NCI-H69 (cell line): ENCODE measurements around the gene ZNF442.
"Not testable (repeated sequence)": the region's sequence is repeated elsewhere in the genome, so short reads cannot be mapped to it uniquely, and the experiment has no call there.

Source experiments
- DNase-seq: peaks from one replicate; lab custom pipeline; 2025; lab: John Stamatoyannopoulos, UW

Gene ZNF442

DNA sequence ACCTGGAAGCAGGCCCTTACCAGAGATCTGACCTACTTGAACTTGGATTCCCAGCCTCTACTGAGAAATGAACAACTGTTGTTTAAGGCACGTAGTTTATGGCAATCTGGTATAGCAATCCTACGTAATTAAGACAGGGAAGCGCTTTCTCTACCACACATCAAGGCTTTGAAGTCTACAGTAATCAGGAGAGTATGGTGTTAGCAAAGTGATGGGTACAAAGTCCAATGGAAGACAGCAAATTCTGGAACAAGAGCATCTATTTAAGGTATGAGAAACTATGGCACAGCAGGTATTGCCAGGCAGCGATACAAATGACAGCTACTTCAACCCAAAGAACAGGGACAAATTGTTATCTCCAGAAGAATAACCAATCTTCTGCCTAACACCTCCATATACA, 35.1 kb downstream of the ZNF442 start:
- no peak for DNase-seq

- no peak for DNase-seq
Measured at GRCh38 chr19:12325690-12326089, 39.8 kb downstream of the ZNF442 start.

- no peak for DNase-seq
Measured at GRCh38 chr19:12318782-12319413, 46.6 kb downstream of the ZNF442 start.

DNA sequence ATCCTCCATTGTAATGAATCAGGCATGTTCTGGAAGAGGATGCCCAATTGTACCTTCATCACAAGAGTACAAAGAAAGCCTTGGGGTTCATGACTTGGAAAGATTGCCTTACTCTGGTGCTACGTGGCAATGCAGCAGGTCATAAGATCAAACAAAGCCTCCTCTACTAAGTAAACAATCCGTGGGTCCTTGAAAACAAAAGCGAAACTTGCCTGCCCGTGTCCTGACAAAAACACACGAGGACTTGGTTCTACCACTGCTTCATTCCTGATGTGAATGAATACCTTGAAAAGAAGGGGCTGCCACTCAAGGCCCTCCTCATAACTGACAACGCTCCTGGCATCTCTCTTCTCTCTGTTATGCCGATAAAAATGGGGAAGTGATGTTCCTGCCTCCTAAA, 50.9 kb downstream of the ZNF442 start:
- DNase-seq, result no peak

GRCh38 chr19:12308891-12309290, 56.6 kb downstream of the ZNF442 start:
- not testable (repeated sequence) for DNase-seq
